ENCODE measurements around the gene LRRC1.

DNA sequence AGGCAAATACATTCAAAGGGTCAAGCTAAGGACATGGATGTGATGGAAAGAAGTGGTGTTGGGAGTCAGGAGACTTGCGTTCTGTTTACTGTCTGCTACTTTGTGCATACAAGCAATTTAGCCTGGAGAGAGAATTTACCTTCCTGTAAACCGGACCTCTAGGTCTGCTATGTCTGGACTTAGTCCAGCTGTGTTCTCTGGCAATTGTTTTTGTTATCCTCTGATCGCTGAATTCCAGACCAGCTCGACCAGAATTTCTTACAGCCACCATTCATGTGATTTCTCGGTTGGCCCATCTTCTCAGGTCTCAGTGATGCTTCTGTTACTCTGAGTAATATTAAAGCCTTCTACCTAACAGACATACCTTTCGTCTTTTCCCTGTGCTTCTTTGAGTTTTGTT is 75.2 kb downstream of the LRRC1 start:
- TF ChIP-seq, protein P1, sequence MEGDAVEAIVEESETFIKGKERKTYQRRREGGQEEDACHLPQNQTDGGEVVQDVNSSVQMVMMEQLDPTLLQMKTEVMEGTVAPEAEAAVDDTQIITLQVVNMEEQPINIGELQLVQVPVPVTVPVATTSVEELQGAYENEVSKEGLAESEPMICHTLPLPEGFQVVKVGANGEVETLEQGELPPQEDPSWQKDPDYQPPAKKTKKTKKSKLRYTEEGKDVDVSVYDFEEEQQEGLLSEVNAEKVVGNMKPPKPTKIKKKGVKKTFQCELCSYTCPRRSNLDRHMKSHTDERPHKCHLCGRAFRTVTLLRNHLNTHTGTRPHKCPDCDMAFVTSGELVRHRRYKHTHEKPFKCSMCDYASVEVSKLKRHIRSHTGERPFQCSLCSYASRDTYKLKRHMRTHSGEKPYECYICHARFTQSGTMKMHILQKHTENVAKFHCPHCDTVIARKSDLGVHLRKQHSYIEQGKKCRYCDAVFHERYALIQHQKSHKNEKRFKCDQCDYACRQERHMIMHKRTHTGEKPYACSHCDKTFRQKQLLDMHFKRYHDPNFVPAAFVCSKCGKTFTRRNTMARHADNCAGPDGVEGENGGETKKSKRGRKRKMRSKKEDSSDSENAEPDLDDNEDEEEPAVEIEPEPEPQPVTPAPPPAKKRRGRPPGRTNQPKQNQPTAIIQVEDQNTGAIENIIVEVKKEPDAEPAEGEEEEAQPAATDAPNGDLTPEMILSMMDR (conservative IDR thresholded peaks at IDR 0.05 in 1 of 2, IDR thresholded peaks at IDR 0.05 in 1 of 2; ENCODE audit: low read depth in 1 of 2, low read length in 2 of 2) = no peak
- no peak for TF ChIP-seq EZH2 (IDR thresholded peaks at IDR 0.05; ENCODE audit: low read length, missing control alignments)

All from fibroblast of lung (primary cell).